ENCODE results near the gene C16orf54.
"Not testable (repeated sequence)": the region's sequence is repeated elsewhere in the genome, so short reads cannot be mapped to it uniquely, and the experiment has no call there.

Gene C16orf54

GRCh38 chr16:29738514-29738913, 7.3 kb downstream of the C16orf54 start:
- H3K4me1 ChIP-seq (ENCODE audit: control insufficient read depth, insufficient read depth, low read length, poor library complexity, severe bottlenecking): no peaks in the 10 kb centered on the region
- H3K4me3 ChIP-seq (ENCODE audit: extremely low read depth, insufficient read depth, low read length, poor library complexity, severe bottlenecking): no peak overlapping the region
- H3K27ac ChIP-seq (ENCODE audit: low read depth, low read length, severe bottlenecking): no peak overlapping the region
- WGBS, 2 experiments (ENCODE audit: insufficient coverage in 2 of 2): 90 to 100% methylated on average over 1 of the region's 2 CpGs
- H3K36me3 ChIP-seq (ENCODE audit: control insufficient read depth, insufficient read depth, low read length): no peaks in the 10 kb centered on the region
- H3K9me3 ChIP-seq (ENCODE audit: control insufficient read depth, low read length): no peaks in the 10 kb centered on the region

DNA sequence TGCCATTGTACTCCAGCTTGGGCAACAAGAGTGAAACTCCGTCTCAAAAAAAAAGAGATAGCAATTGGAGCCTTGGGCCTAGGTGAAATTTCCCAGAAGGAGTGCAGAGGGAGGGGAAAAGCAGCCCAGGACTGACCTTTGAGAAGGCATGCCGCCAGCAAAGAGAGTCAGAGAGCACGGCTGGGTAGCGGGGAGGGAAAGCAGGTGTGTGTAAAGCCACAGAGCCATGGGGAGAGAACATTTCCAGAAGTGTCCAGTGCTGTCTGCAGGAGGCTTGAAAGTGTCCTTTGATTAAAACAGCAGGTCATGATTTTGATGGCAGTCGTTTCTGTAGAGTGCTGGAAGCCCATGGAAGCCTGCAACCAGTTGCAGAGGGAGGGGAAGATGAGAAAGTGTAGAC, 8.1 kb downstream of the C16orf54 start:
- WGBS, 2 experiments (ENCODE audit: insufficient coverage in 2 of 2): 91 to 94% methylated on average over 5 of the region's 5 CpGs
- H3K27ac ChIP-seq (ENCODE audit: low read depth, low read length, severe bottlenecking): no peak overlapping the region
- no peaks in the 10 kb centered on the region for H3K4me1 ChIP-seq (ENCODE audit: control insufficient read depth, insufficient read depth, low read length, poor library complexity, severe bottlenecking)
- H3K36me3 ChIP-seq (ENCODE audit: control insufficient read depth, insufficient read depth, low read length): no peaks in the 10 kb centered on the region
- no peak overlapping the region for H3K4me3 ChIP-seq (ENCODE audit: extremely low read depth, insufficient read depth, low read length, poor library complexity, severe bottlenecking)
- H3K9me3 ChIP-seq (ENCODE audit: control insufficient read depth, low read length): no peaks in the 10 kb centered on the region

GRCh38 chr16:29736764-29737163, 9.0 kb downstream of the C16orf54 start:
- Histone ChIP-seq H3K9me3 (ENCODE audit: control insufficient read depth, low read length) (no peaks in the 10 kb centered on the region), H3K4me1 (ENCODE audit: control insufficient read depth, insufficient read depth, low read length, poor library complexity, severe bottlenecking) (no peaks in the 10 kb centered on the region), H3K36me3 (ENCODE audit: control insufficient read depth, insufficient read depth, low read length) (no peaks in the 10 kb centered on the region), H3K27ac (ENCODE audit: low read depth, low read length, severe bottlenecking) (no peak overlapping the region), H3K4me3 (ENCODE audit: extremely low read depth, insufficient read depth, low read length, poor library complexity, severe bottlenecking) (no peak overlapping the region)
- WGBS, 2 experiments (ENCODE audit: insufficient coverage in 2 of 2): 96 to 98% methylated on average over 5 of the region's 6 CpGs

GRCh38 chr16:29736112-29736511, 9.7 kb downstream of the C16orf54 start:
- Histone ChIP-seq H3K36me3 (ENCODE audit: control insufficient read depth, insufficient read depth, low read length) (no peaks in the 10 kb centered on the region), H3K27ac (ENCODE audit: low read depth, low read length, severe bottlenecking) (no peak overlapping the region), H3K9me3 (ENCODE audit: control insufficient read depth, low read length) (no peaks in the 10 kb centered on the region), H3K4me3 (ENCODE audit: extremely low read depth, insufficient read depth, low read length, poor library complexity, severe bottlenecking) (no peak overlapping the region), H3K4me1 (ENCODE audit: control insufficient read depth, insufficient read depth, low read length, poor library complexity, severe bottlenecking) (no peaks in the 10 kb centered on the region)
- 85 to 89% methylated on average over 4 to 5 of the region's 5 CpGs for WGBS, 2 experiments (ENCODE audit: insufficient coverage in 2 of 2)

GRCh38 chr16:29734786-29735185, 11.0 kb downstream of the C16orf54 start:
- no peaks in the 10 kb centered on the region for H3K4me1 ChIP-seq (ENCODE audit: control insufficient read depth, insufficient read depth, low read length, poor library complexity, severe bottlenecking)
- H3K9me3 ChIP-seq (ENCODE audit: control insufficient read depth, low read length): no peaks in the 10 kb centered on the region
- 100% methylated on average over 1 of the region's 1 CpG for WGBS, 2 experiments (ENCODE audit: insufficient coverage in 2 of 2)
- H3K27ac ChIP-seq (ENCODE audit: low read depth, low read length, severe bottlenecking): no peak overlapping the region
- no peak overlapping the region for H3K4me3 ChIP-seq (ENCODE audit: extremely low read depth, insufficient read depth, low read length, poor library complexity, severe bottlenecking)
- no peaks in the 10 kb centered on the region for H3K36me3 ChIP-seq (ENCODE audit: control insufficient read depth, insufficient read depth, low read length)

DNA sequence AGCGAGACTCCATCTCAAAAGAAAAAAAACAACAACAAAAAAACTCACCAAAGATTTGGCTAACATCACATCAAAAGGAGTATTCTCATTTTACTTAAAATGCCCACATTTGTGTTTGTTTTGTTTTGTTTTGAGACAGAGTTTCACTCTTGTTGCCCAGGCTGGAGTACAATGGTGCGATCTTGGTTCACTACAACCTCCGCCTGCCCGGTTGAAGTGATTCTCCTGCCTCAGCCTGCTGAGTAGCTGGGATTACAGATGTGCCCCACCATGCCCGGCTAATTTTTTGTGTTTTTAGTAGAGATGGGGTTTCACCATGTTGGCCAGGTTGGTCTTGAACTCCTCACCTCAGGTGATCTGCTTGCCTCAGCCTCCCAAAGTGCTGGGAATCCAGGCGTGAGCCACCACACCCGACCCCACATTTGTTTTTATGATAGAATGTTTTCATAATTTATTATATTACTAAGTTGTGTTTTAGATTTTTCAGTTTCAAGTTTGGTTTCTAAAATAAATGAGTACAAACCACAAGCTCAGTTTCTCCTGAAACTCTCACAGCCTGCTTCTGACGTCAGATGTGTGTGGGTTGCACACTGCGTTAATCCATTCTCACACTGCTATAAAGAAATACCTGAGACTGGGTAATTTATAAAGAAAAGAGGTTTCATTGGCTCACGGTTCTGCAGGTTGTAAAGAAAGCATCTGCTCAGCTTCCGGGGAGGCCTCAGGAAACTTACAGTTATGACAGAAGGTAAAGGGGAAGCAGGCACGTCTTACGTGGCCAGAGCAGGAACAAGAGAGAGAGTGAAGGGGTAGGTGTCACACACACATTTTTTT, 13.8 kb downstream of the C16orf54 start:
- not testable (repeated sequence) for H3K27ac ChIP-seq (ENCODE audit: low read depth, low read length, severe bottlenecking); H3K4me3 ChIP-seq (ENCODE audit: extremely low read depth, insufficient read depth, low read length, poor library complexity, severe bottlenecking); H3K36me3 ChIP-seq (ENCODE audit: control insufficient read depth, insufficient read depth, low read length); H3K9me3 ChIP-seq (ENCODE audit: control insufficient read depth, low read length); H3K4me1 ChIP-seq (ENCODE audit: control insufficient read depth, insufficient read depth, low read length, poor library complexity, severe bottlenecking)
- 80 to 95% methylated on average over 2 to 6 of the region's 13 CpGs for WGBS, 2 experiments (ENCODE audit: insufficient coverage in 2 of 2)

GRCh38 chr16:29730649-29731048, 15.1 kb downstream of the C16orf54 start:
- H3K9me3 ChIP-seq (ENCODE audit: control insufficient read depth, low read length): no peaks in the 10 kb centered on the region
- no peak overlapping the region for H3K4me3 ChIP-seq (ENCODE audit: extremely low read depth, insufficient read depth, low read length, poor library complexity, severe bottlenecking)
- H3K27ac ChIP-seq (ENCODE audit: low read depth, low read length, severe bottlenecking): no peak overlapping the region
- peaks cover 3% of the 10 kb centered on the region for H3K4me1 ChIP-seq (ENCODE audit: control insufficient read depth, insufficient read depth, low read length, poor library complexity, severe bottlenecking)
- no peaks in the 10 kb centered on the region for H3K36me3 ChIP-seq (ENCODE audit: control insufficient read depth, insufficient read depth, low read length)
- 90 to 93% methylated on average over 4 to 5 of the region's 7 CpGs for WGBS, 2 experiments (ENCODE audit: insufficient coverage in 2 of 2)

DNA sequence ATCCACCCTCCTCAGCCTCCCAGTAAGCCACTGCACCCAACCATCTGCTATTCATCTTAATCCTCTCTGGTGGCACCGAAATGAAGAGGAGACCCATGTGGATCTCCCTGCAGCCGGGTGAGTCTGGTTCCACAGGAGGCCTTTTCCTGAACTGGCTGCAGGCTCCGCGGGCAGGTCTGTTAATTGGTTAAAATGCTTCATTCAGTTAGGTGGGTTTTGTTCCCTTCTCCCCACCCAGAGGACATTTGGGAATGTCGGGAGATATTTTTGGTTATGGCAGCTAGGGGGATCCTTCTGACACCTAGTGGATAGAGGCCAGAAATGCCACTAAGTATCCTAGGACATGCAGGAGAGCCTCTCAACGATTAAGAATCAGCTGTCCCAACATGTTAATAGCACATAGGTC, 16.7 kb downstream of the C16orf54 start:
- Histone ChIP-seq H3K36me3 (ENCODE audit: control insufficient read depth, insufficient read depth, low read length) (no peaks in the 10 kb centered on the region), H3K9me3 (ENCODE audit: control insufficient read depth, low read length) (no peaks in the 10 kb centered on the region), H3K27ac (ENCODE audit: low read depth, low read length, severe bottlenecking) (no peak overlapping the region), H3K4me1 (ENCODE audit: control insufficient read depth, insufficient read depth, low read length, poor library complexity, severe bottlenecking) (peaks cover 3% of the 10 kb centered on the region), H3K4me3 (ENCODE audit: extremely low read depth, insufficient read depth, low read length, poor library complexity, severe bottlenecking) (no peak overlapping the region)
- WGBS, 2 experiments (ENCODE audit: insufficient coverage in 2 of 2): 64 to 75% methylated on average over 1 to 6 of the region's 6 CpGs

DNA sequence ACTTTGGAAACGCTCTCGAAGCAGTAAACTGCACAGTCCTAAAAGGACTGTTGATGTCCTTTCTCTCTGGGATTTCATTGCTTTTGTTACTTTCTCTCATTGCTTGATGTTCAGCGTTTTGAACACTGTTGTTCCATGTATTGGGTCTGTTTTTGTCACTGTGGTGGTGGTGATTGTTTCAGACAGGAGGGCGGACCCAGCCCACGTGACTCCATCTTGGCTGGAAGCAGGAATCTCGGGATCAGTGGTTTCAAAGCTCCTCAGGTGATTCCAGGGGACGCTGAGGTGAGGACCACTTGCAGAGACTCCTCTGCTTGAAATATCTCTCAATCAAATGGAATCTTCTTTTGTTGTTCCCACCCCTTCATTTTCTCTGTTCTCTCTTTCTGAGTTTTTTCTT, 18.3 kb downstream of the C16orf54 start:
- Histone ChIP-seq H3K4me1 (ENCODE audit: control insufficient read depth, insufficient read depth, low read length, poor library complexity, severe bottlenecking) (peaks cover 3% of the 10 kb centered on the region), H3K36me3 (ENCODE audit: control insufficient read depth, insufficient read depth, low read length) (no peaks in the 10 kb centered on the region), H3K27ac (ENCODE audit: low read depth, low read length, severe bottlenecking) (no peak overlapping the region), H3K4me3 (ENCODE audit: extremely low read depth, insufficient read depth, low read length, poor library complexity, severe bottlenecking) (no peak overlapping the region), H3K9me3 (ENCODE audit: control insufficient read depth, low read length) (no peaks in the 10 kb centered on the region)
- WGBS, 2 experiments (ENCODE audit: insufficient coverage in 2 of 2): 83 to 93% methylated on average over 6 to 7 of the region's 7 CpGs

GRCh38 chr16:29726845-29727377, 18.9 kb downstream of the C16orf54 start:
- Histone ChIP-seq H3K36me3 (ENCODE audit: control insufficient read depth, insufficient read depth, low read length) (no peaks in the 10 kb centered on the region), H3K4me3 (ENCODE audit: extremely low read depth, insufficient read depth, low read length, poor library complexity, severe bottlenecking) (no peak overlapping the region), H3K4me1 (ENCODE audit: control insufficient read depth, insufficient read depth, low read length, poor library complexity, severe bottlenecking) (peaks cover 3% of the 10 kb centered on the region), H3K27ac (ENCODE audit: low read depth, low read length, severe bottlenecking) (no peak overlapping the region), H3K9me3 (ENCODE audit: control insufficient read depth, low read length) (no peaks in the 10 kb centered on the region)
- 83 to 94% methylated on average over 9 of the region's 9 CpGs for WGBS, 2 experiments (ENCODE audit: insufficient coverage in 2 of 2)

- H3K9me3 ChIP-seq (ENCODE audit: control insufficient read depth, low read length); H3K4me1 ChIP-seq (ENCODE audit: control insufficient read depth, insufficient read depth, low read length, poor library complexity, severe bottlenecking); H3K27ac ChIP-seq (ENCODE audit: low read depth, low read length, severe bottlenecking); H3K4me3 ChIP-seq (ENCODE audit: extremely low read depth, insufficient read depth, low read length, poor library complexity, severe bottlenecking); H3K36me3 ChIP-seq (ENCODE audit: control insufficient read depth, insufficient read depth, low read length): not testable (repeated sequence)
- WGBS, 2 experiments (ENCODE audit: insufficient coverage in 2 of 2): 56 to 65% methylated on average over 7 to 10 of the region's 24 CpGs
These were observed 24.5 kb downstream of the C16orf54 start for GRCh38 chr16:29721167-29721879.

Measured in mesodermal cell (in vitro differentiated cells).